ENCODE measurements around the gene RTP5. TPM values are rescaled to one million over a fixed set of nuclear protein-coding genes. Genes with fewer than 3 reads are reported as not detected.
"Not testable (repeated sequence)": the region's sequence is repeated elsewhere in the genome, so short reads cannot be mapped to it uniquely, and the experiment has no call there.

The RTP5 gene
- total RNA-seq, 1 donor from 2014 or later = not detected

GRCh38 chr2:241911551-241911950 is 42.0 kb downstream of the RTP5 start:
- peaks cover 26% of the 10 kb centered on the region for H3K36me3 Mint-ChIP-seq (ENCODE audit: unreplicated experiment)
- H3K4me1 Mint-ChIP-seq (ENCODE audit: low read depth, unreplicated experiment) = no peaks in the 10 kb centered on the region
- H3K4me3 Mint-ChIP-seq (ENCODE audit: unreplicated experiment) = no peak overlapping the region
- peaks cover 2% of the 10 kb centered on the region for H3K27me3 Mint-ChIP-seq (ENCODE audit: unreplicated experiment)
- no peak for DNase-seq
- peaks cover 6% of the 10 kb centered on the region for H3K9me3 Mint-ChIP-seq (ENCODE audit: unreplicated experiment)
- no peak overlapping the region for H3K27ac Mint-ChIP-seq (ENCODE audit: unreplicated experiment)
- TF ChIP-seq, protein P1, sequence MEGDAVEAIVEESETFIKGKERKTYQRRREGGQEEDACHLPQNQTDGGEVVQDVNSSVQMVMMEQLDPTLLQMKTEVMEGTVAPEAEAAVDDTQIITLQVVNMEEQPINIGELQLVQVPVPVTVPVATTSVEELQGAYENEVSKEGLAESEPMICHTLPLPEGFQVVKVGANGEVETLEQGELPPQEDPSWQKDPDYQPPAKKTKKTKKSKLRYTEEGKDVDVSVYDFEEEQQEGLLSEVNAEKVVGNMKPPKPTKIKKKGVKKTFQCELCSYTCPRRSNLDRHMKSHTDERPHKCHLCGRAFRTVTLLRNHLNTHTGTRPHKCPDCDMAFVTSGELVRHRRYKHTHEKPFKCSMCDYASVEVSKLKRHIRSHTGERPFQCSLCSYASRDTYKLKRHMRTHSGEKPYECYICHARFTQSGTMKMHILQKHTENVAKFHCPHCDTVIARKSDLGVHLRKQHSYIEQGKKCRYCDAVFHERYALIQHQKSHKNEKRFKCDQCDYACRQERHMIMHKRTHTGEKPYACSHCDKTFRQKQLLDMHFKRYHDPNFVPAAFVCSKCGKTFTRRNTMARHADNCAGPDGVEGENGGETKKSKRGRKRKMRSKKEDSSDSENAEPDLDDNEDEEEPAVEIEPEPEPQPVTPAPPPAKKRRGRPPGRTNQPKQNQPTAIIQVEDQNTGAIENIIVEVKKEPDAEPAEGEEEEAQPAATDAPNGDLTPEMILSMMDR (IDR thresholded peaks at IDR 0.05; ENCODE audit: partially characterized antibody, unreplicated experiment) = no peak

DNA sequence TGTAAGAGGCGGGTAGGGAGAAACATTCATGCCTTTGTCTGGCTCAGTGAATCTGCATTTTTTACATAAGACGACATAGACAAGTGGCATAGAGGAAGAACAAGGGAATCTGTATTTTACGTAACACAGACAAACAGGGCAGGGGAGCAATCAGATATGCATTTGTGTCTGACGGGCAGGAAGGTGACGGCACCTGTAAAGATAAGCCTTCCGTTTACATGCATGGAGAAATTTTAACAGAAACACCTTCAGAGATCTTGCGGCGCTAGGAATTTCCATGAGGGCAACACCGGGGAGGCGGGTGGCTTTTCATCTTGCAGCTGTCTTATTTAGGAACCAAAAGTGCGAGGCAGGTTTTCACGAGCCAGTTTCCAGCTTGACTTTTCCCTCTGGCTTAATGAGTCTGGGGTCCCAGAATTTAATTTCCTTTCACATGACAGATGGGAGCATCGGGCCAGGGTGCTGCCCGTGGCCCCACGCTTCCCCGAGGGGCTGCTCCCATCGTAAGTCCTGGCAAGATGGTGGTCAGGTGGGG is 42.6 kb downstream of the RTP5 start:
- Mint-ChIP-seq H3K4me1 (ENCODE audit: low read depth, unreplicated experiment) (no peaks in the 10 kb centered on the region), H3K27me3 (ENCODE audit: unreplicated experiment) (peaks cover 2% of the 10 kb centered on the region), H3K9me3 (ENCODE audit: unreplicated experiment) (peaks cover 6% of the 10 kb centered on the region), H3K27ac (ENCODE audit: unreplicated experiment) (no peak overlapping the region), H3K36me3 (ENCODE audit: unreplicated experiment) (peaks cover 26% of the 10 kb centered on the region), H3K4me3 (ENCODE audit: unreplicated experiment) (no peak overlapping the region)
- TF ChIP-seq, protein P1 (IDR thresholded peaks at IDR 0.05; ENCODE audit: partially characterized antibody, unreplicated experiment) = no peak
- DNase-seq = no peak

- no peak for DNase-seq
- Mint-ChIP-seq H3K4me1 (ENCODE audit: low read depth, unreplicated experiment) (no peaks in the 10 kb centered on the region), H3K36me3 (ENCODE audit: unreplicated experiment) (peaks cover 26% of the 10 kb centered on the region), H3K27me3 (ENCODE audit: unreplicated experiment) (peaks cover 4% of the 10 kb centered on the region), H3K9me3 (ENCODE audit: unreplicated experiment) (peaks cover 6% of the 10 kb centered on the region), H3K27ac (ENCODE audit: unreplicated experiment) (no peak overlapping the region), H3K4me3 (ENCODE audit: unreplicated experiment) (no peak overlapping the region)
- TF ChIP-seq, protein P1 (IDR thresholded peaks at IDR 0.05; ENCODE audit: partially characterized antibody, unreplicated experiment) = no peak
Observed at GRCh38 chr2:241913703-241914102, 44.2 kb downstream of the RTP5 start.

DNA sequence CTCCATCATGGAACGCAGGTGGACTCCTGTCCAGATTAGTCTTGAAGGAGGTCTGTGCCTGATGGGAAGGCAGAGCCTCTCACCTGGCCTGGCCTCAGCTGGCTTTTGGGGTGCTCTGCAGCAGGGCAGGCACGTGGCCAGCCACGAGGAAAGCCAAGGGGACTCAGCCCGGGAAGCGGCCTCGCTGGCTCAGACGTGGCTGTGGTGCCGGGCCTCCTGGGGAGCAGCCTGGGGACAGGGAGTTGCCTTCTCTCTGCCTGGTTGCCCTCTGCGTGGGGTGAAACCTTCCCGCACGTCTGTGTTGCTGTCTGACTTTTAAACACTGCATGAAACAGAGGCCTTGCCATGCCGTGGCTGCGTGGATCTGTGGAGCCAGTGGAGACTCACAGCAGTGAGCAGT is 45.0 kb downstream of the RTP5 start:
- TF ChIP-seq, protein P1 (IDR thresholded peaks at IDR 0.05; ENCODE audit: partially characterized antibody, unreplicated experiment) = no peak
- H3K4me1 Mint-ChIP-seq (ENCODE audit: low read depth, unreplicated experiment) = no peaks in the 10 kb centered on the region
- no peak overlapping the region for H3K4me3 Mint-ChIP-seq (ENCODE audit: unreplicated experiment)
- peaks cover 4% of the 10 kb centered on the region for H3K27me3 Mint-ChIP-seq (ENCODE audit: unreplicated experiment)
- no peak for DNase-seq
- peaks cover 6% of the 10 kb centered on the region for H3K9me3 Mint-ChIP-seq (ENCODE audit: unreplicated experiment)
- peaks cover 26% of the 10 kb centered on the region for H3K36me3 Mint-ChIP-seq (ENCODE audit: unreplicated experiment)
- no peak overlapping the region for H3K27ac Mint-ChIP-seq (ENCODE audit: unreplicated experiment)

- not testable (repeated sequence) for H3K4me3 Mint-ChIP-seq (ENCODE audit: unreplicated experiment); H3K27me3 Mint-ChIP-seq (ENCODE audit: unreplicated experiment); H3K9me3 Mint-ChIP-seq (ENCODE audit: unreplicated experiment); DNase-seq; H3K36me3 Mint-ChIP-seq (ENCODE audit: unreplicated experiment); H3K4me1 Mint-ChIP-seq (ENCODE audit: low read depth, unreplicated experiment); H3K27ac Mint-ChIP-seq (ENCODE audit: unreplicated experiment)
Observed at GRCh38 chr2:241921631-241922030, 52.1 kb downstream of the RTP5 start.

Measured in glutamatergic neuron (in vitro differentiated cells).